HG03378 (cell line): ENCODE measurements around the gene OTUD7B.
"Not testable (repeated sequence)": the region's sequence is repeated elsewhere in the genome, so short reads cannot be mapped to it uniquely, and the experiment has no call there.

Experiments
- ATAC-seq: cut with Tn5 transposase; IDR thresholded peaks from one replicate; pipeline ENCODE4 v1.9.1; 2021; ENCODE audit warnings: mild to moderate bottlenecking, moderate library complexity; ENCODE audit not compliant: unreplicated experiment

The OTUD7B gene

GRCh38 chr1:149962039-149962647 is 48.4 kb downstream of the OTUD7B start:
- no peak for ATAC-seq

- ATAC-seq = not testable (repeated sequence)
These were observed 53.0 kb downstream of the OTUD7B start for GRCh38 chr1:149957548-149957947.

GRCh38 chr1:149949911-149950310 is 60.6 kb downstream of the OTUD7B start:
- ATAC-seq = no peak

- no peak for ATAC-seq
These were observed 65.3 kb downstream of the OTUD7B start for GRCh38 chr1:149945206-149945605.

- ATAC-seq = no peak
These were observed 67.6 kb downstream of the OTUD7B start for GRCh38 chr1:149942885-149943284.

GRCh38 chr1:149942207-149942606 is 68.3 kb downstream of the OTUD7B start:
- no peak for ATAC-seq

GRCh38 chr1:149940427-149940826 is 70.1 kb downstream of the OTUD7B start:
- ATAC-seq = no peak

- not testable (repeated sequence) for ATAC-seq
These were observed 71.9 kb downstream of the OTUD7B start for GRCh38 chr1:149938668-149939003.

GRCh38 chr1:149937759-149938158 is 72.8 kb downstream of the OTUD7B start:
- ATAC-seq = no peak

GRCh38 chr1:149936992-149937705 is 73.4 kb downstream of the OTUD7B start:
- no peak for ATAC-seq

GRCh38 chr1:149936170-149936991 is 74.1 kb downstream of the OTUD7B start, which contains the start of gene MTMR11:
TSS of gene MTMR11 (minus strand) at chr1:149936879. CDS start at chr1:149936647, 232 bp downstream.
- ATAC-seq = no peak

- no peak for ATAC-seq
These were observed 76.2 kb downstream of the OTUD7B start for GRCh38 chr1:149934356-149934755.

- ATAC-seq = no peak
These were observed 77.3 kb downstream of the OTUD7B start for GRCh38 chr1:149933208-149933607.

- no peak for ATAC-seq
These were observed 78.1 kb downstream of the OTUD7B start for GRCh38 chr1:149932474-149932873.

GRCh38 chr1:149931212-149931790 is 79.2 kb downstream of the OTUD7B start:
- no peak for ATAC-seq

- ATAC-seq = no peak
These were observed 80.7 kb downstream of the OTUD7B start for GRCh38 chr1:149929856-149930255.

GRCh38 chr1:149928401-149928724 is 82.2 kb downstream of the OTUD7B start:
- ATAC-seq = no peak

- peak; percentile 77 for ATAC-seq
These were observed 82.7 kb downstream of the OTUD7B start, which contains the start of gene SF3B4 for GRCh38 chr1:149927563-149928400. TSS of gene SF3B4 (minus strand) at chr1:149927803. CDS start at chr1:149927759, 44 bp downstream.

GRCh38 chr1:149927056-149927562 is 83.4 kb downstream of the OTUD7B start:
- ATAC-seq = no peak

- no peak for ATAC-seq
These were observed 84.2 kb downstream of the OTUD7B start for GRCh38 chr1:149926296-149926695.
